ENCODE data around the gene AUTS2.

Gene AUTS2

GRCh38 chr7:70341446-70341845, 743.2 kb downstream of the AUTS2 start (continued):
- no peak for TF ChIP-seq CTCF (tag by site-specific recombination; IDR thresholded peaks at IDR 0.05)

- H3K4me1 ChIP-seq (ENCODE audit: control insufficient read depth, insufficient read depth, low read length), result no peaks in the 10 kb centered on the region
- POLR2A ChIA-PET, result no interaction called here
These were observed 745.2 kb downstream of the AUTS2 start for GRCh38 chr7:70343519-70343918.

GRCh38 chr7:70344726-70345125, 746.5 kb downstream of the AUTS2 start:
- Histone ChIP-seq H3K9me3 (ENCODE audit: control insufficient read depth, insufficient read depth, low read depth, low read length) (no peaks in the 10 kb centered on the region), H3K27ac (ENCODE audit: extremely low read depth, low read depth, low read length) (no peak overlapping the region), H3K4me1 (ENCODE audit: control insufficient read depth, insufficient read depth, low read length) (no peaks in the 10 kb centered on the region), H3K4me3 (ENCODE audit: low read depth, low read length) (no peak overlapping the region), H3K36me3 (ENCODE audit: control insufficient read depth in 2 of 2, insufficient read depth in 1 of 2, low read length in 2 of 2) (no peaks in the 10 kb centered on the region)
- POLR2A ChIA-PET, result no interaction called here
- no peak for TF ChIP-seq ZNF391 (tag by site-specific recombination; IDR thresholded peaks at IDR 0.05; ENCODE audit: borderline replicate concordance, low read depth)
- TF ChIP-seq ZBTB8A (tag by site-specific recombination; IDR thresholded peaks at IDR 0.05), result no peak
- TF ChIP-seq ZNF280D (tag by site-specific recombination; IDR thresholded peaks at IDR 0.05), result no peak
- no peak for TF ChIP-seq ZNF423 (tag by site-specific recombination; IDR thresholded peaks at IDR 0.05)
- no peak for TF ChIP-seq ZBTB48 (tag by site-specific recombination; IDR thresholded peaks at IDR 0.05)
- no peak for TF ChIP-seq ZNF596 (tag by site-specific recombination; IDR thresholded peaks at IDR 0.05)
- CTCF ChIA-PET, result no interaction called here

More at GRCh38 chr7:70343519-70343918, 745.2 kb downstream of the AUTS2 start:
- H3K27ac ChIP-seq (ENCODE audit: extremely low read depth, low read depth, low read length), result no peak overlapping the region
- CTCF ChIA-PET, result no interaction called here
- no peaks in the 10 kb centered on the region for H3K36me3 ChIP-seq (ENCODE audit: control insufficient read depth in 2 of 2, insufficient read depth in 1 of 2, low read length in 2 of 2)
- H3K9me3 ChIP-seq (ENCODE audit: control insufficient read depth, insufficient read depth, low read depth, low read length), result no peaks in the 10 kb centered on the region
- no peak for TF ChIP-seq ZNF549 (tag by site-specific recombination; IDR thresholded peaks at IDR 0.05)
- TF ChIP-seq ZNF311 (tag by site-specific recombination; IDR thresholded peaks at IDR 0.05; ENCODE audit: borderline replicate concordance), result no peak
- no peak for TF ChIP-seq TRIM28 (IDR thresholded peaks at IDR 0.05; ENCODE audit: borderline replicate concordance, low read length)
- H3K4me3 ChIP-seq (ENCODE audit: low read depth, low read length), result no peak overlapping the region

- Histone ChIP-seq H3K4me3 (ENCODE audit: low read depth, low read length) (no peak overlapping the region), H3K36me3 (ENCODE audit: control insufficient read depth in 2 of 2, insufficient read depth in 1 of 2, low read length in 2 of 2) (no peaks in the 10 kb centered on the region), H3K27ac (ENCODE audit: extremely low read depth, low read depth, low read length) (no peak overlapping the region), H3K4me1 (ENCODE audit: control insufficient read depth, insufficient read depth, low read length) (no peaks in the 10 kb centered on the region), H3K9me3 (ENCODE audit: control insufficient read depth, insufficient read depth, low read depth, low read length) (no peaks in the 10 kb centered on the region)
- ChIA-PET CTCF (interaction anchor here (1.0 kb wide), 1 partner anchor 10 kb away, joined by 4 read pairs; no protein-coding TSS in a partner anchor), POLR2A (no interaction called here)
- no peak for TF ChIP-seq ZNF830 (tag by site-specific recombination; IDR thresholded peaks at IDR 0.05; ENCODE audit: low read depth)
These were observed 748.7 kb downstream of the AUTS2 start for GRCh38 chr7:70346844-70347462.
